B cell (primary cell): ENCODE data around the gene ANKS1B.

Source experiments
- EZH2 ChIP-seq: IDR thresholded peaks from 2 replicates; pipeline ENCODE4 v1.6.1; 2012; ENCODE audit warnings: borderline replicate concordance, low read depth, mild to moderate bottlenecking, moderate library complexity, low read length; ENCODE audit not compliant: insufficient read depth, poor library complexity, severe bottlenecking
- TF ChIP-seq, protein P1 (sequence below): fragments of 200-600 bp; IDR thresholded peaks from one replicate; pipeline ENCODE4 v1.8.0; 2022; ENCODE audit warnings: antibody characterized with exemption, mild to moderate bottlenecking

DNA sequence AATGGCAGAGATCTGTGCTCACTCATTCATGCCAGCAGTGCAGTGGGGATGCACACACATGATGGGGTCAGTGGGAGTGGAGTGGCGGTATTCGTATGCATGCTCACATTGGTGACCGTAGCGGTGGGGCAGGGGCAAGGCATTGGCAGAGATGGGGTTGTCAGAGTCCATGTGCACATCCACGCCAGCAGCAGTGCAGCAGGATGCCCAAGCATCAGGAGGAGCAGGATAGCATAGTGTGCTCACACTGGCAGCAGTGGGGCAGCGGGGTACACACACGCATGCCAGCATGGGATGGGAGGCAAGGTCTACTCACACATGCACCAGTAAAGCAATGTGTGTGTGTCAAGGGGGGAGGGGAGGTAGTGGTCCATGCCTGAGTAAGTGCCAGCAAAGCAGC lies 426.6 kb downstream of the ANKS1B start:
- TF ChIP-seq, protein P1, sequence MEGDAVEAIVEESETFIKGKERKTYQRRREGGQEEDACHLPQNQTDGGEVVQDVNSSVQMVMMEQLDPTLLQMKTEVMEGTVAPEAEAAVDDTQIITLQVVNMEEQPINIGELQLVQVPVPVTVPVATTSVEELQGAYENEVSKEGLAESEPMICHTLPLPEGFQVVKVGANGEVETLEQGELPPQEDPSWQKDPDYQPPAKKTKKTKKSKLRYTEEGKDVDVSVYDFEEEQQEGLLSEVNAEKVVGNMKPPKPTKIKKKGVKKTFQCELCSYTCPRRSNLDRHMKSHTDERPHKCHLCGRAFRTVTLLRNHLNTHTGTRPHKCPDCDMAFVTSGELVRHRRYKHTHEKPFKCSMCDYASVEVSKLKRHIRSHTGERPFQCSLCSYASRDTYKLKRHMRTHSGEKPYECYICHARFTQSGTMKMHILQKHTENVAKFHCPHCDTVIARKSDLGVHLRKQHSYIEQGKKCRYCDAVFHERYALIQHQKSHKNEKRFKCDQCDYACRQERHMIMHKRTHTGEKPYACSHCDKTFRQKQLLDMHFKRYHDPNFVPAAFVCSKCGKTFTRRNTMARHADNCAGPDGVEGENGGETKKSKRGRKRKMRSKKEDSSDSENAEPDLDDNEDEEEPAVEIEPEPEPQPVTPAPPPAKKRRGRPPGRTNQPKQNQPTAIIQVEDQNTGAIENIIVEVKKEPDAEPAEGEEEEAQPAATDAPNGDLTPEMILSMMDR = no peak
- TF ChIP-seq EZH2 = no peak
